Embryonic facial prominence (tissue), 1 donor: ENCODE data around the gene ELK3.

Experiments used
- DNase-seq: peaks from one replicate; pipeline ENCODE4 v3.0.0-alpha.2; 2016; ENCODE audit errors: extremely low spot score

ELK3 gene

DNA sequence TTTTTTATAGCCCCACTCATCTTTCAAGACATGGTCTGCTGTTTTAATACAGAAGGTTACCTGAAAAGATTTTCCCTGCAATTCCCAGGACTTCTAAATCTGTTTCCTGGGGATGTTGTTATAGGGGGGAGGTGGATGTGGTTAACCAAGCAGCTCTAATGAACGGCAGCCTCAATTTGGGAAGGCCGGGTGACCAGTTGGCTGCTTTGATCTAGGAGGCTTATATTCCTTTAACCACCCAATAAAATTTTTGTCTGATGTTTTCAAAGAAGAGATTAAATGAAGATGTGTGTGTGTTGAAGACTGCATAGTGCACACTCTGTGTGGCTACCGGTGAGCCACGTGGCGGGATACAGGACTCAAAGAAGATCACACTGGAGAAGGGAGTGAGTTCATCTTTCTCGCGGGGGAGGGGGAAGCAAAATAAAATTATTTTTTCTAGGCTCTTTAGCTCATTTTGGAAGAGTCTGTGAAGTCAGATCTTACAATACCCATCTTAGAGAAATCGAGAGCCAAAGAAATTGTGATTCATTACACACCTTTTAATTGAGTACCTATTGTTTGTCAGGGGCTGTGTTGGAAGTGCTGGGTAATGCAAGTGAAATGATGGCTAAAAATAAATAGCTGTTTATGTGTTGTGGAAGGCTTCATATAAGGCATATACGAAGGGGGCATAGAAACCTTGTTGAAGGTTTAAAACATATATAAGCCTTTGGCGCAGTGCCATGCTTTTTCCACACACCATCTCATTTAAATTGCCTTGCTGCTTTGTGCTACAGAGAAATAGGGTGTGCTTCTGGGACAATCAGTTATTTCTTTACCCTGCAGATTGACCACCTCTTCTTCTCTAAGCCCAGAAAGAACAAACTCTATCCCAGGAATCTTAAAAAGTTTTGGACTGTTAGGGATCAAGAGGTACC is 18.5 kb downstream of the ELK3 start:
- DNase-seq: no peak

- DNase-seq: no peak
Measured at GRCh38 chr12:96213869-96214268, 19.7 kb downstream of the ELK3 start.

- no peak for DNase-seq
Measured at GRCh38 chr12:96215919-96216273, 21.7 kb downstream of the ELK3 start.

- no peak for DNase-seq
Measured at GRCh38 chr12:96218989-96219678, 25.0 kb downstream of the ELK3 start.

GRCh38 chr12:96219700-96220206 is 25.6 kb downstream of the ELK3 start:
- DNase-seq: no peak

- DNase-seq: no peak
Measured at GRCh38 chr12:96220902-96221301, 26.7 kb downstream of the ELK3 start.

DNA sequence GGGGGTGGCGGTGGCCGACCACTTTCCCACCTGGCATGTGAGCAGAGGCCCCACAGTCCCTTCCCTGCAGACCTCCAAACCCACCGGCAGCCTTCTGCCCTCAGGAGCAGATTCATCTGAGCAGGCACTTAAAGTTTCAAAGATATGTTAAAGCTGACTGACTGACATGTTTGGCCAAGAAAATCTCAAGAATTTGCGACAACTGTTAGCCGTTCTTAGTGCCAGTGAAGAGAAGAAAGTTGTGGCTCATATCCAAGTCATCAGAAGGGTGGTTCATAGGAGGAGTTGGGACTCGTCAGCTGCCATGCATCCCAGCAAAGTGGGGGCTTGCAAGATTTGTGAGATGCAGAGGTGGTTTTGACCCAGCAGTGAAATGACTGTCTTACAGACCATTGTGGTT is 27.2 kb downstream of the ELK3 start:
- no peak for DNase-seq

- no peak for DNase-seq
Measured at GRCh38 chr12:96223411-96224218, 29.4 kb downstream of the ELK3 start.

GRCh38 chr12:96224219-96224615 is 30.0 kb downstream of the ELK3 start:
- no peak for DNase-seq

DNA sequence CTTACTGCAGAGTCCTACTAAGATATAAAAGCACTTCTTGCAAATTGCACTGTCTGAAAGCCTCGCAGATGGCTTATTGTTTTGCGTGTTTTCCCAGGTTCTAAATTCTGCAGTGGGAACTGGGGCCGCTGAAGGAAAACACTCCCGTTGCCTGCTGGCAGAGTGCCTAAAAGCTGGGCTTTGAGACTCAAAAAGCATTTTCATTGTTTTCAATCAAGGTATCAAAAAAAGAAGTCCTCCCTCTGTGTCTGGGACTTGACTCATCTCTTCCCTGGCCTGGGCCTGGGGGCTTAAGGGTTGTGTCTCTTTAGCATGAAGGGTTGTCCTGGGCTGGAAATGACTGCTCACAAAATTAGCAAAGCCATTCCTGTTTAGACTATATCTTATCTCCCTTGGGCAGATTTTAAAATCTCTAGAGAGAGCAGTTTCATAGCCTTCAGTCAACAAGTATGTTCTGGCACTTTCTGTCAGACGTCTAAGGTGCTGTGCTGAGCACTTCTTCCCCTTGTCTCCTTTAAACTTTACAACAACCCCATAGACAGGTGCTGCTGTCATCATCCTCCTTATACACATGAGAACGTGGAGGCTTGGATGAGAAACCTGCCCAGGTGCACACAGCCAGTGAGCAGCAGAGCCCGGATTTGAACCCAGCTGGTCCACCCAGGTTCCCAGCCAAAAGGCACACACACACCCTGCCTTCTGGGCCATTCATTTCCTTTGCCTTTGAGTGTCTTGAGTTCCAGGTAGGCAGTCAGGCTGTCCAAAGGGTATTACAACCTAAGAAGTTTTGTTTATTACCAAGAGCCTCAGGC is 31.1 kb downstream of the ELK3 start:
- DNase-seq: no peak

GRCh38 chr12:96225994-96226399 is 31.8 kb downstream of the ELK3 start:
- DNase-seq: no peak

DNA sequence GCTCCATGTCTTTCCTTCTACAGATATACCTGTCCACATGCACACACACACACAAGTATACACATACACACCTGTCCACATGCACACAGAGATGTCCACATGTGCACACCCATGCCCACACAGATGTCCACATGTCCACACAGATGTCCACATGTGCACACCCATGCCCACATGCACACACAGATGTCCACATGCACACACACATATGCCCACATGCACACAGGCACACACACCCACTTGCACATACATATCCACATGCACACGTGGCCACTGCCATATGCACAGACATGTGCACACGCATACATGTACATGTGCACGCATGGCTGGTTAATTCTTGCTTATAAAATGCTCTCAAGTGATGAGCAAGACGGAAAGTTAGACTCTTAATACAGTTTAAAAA is 32.2 kb downstream of the ELK3 start:
- no peak for DNase-seq

DNA sequence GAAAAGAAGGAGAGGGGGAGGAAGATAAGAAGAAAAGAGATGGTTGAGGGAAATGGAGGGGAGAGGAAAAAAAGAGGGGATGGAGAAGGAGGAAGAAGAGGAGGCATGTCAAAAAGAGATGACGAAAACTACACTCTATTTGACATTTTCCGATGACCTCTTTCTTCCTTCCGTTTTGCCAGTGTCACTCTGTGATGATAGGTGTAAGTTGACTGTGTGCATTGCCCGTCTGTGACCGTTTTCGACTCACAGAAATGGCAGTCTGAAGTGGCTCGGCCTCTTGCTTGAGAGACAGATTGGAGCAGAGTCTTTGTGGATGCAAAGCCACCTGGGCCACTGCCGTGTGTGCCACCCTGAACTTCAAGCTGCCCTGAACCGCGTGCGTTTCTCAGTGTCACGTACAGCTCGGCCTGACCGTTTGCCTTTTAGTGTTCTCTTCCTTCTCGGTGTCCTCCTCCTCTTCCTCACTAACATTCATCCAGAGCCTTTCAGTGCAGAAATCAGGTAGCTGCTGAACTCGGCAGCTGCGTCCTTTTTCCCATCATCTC is 32.7 kb downstream of the ELK3 start:
- DNase-seq: no peak

GRCh38 chr12:96227365-96228106 is 33.4 kb downstream of the ELK3 start:
- no peak for DNase-seq

- no peak for DNase-seq
Measured at GRCh38 chr12:96228566-96229248, 34.5 kb downstream of the ELK3 start.

DNA sequence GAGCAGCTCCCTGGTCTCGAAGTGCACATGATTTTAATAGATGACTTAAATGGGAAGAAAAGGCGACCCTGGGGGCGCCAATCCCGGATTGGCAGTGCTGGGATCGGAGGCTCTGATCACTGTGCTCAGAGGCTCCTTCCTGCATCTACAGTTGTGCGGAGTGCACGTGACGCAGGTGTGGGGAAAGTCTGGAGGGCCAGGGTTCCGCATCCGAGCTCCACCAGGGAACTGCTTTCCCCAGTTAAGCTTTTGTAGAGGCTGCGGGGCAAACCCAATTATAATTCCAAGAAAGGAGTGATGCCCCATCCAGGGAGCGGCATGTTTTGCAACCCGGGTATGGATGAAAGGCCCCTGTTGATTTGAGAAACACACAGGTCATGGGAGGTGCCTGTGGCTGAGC is 36.5 kb downstream of the ELK3 start:
- DNase-seq: no peak

DNA sequence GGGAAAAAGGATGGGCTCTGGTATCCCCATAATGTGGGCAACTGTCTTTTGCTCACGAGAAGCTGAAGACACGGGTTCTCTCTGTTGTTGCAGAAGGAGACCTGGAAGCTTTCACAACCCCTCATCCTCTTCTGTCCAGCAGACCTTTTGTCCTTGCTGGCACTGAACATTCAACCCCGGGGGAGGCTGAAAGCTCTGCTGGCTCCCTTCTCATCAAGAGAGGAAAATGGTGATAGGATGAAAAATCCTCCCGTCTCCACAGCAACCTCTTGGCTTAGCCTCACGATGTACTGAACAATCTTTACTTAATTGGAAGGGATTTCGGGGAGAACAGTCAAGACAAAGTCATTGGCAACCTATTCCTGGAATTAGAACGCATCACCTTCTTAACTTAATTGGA is 39.0 kb downstream of the ELK3 start:
- no peak for DNase-seq

- DNase-seq: peak; percentile 64
Measured at GRCh38 chr12:96233939-96234461, 39.8 kb downstream of the ELK3 start.
